ENCODE results near the gene PTPN14. TPM values are rescaled to one million over a fixed set of nuclear protein-coding genes. Genes with fewer than 3 reads are reported as not detected.

PTPN14 gene
- total and polyA plus RNA-seq, 2 experiments from 2014 or later, result 18.7 to 70.2 TPM

GRCh38 chr1:214420833-214421232 lies 130.6 kb downstream of the PTPN14 start:
- ATAC-seq (no peak), DNase-seq (ENCODE audit: low spot score) (no peak)
- Histone ChIP-seq H3K36me3 (ENCODE audit: insufficient read depth) (no peaks in the 10 kb centered on the region), H3K4me2 (0 out of 2 replicates have a peak overlapping the region, but pooled peaks have one; percentile 30), H3K4me3 (no peak overlapping the region), H4K20me1 (replicated peaks; ENCODE audit: insufficient read depth) (no peaks in the 10 kb centered on the region), H3K27me3 (ENCODE audit: insufficient read depth) (no peaks in the 10 kb centered on the region), H3K27ac (ENCODE audit: low read depth) (peak overlapping the region; percentile 74), H3K9me2 (ENCODE audit: insufficient read depth) (no peaks in the 10 kb centered on the region), H3K79me2 (replicated peaks; ENCODE audit: insufficient read depth) (peaks cover 71% of the 10 kb centered on the region), H3K4me1 (ENCODE audit: insufficient read depth) (peaks cover 28% of the 10 kb centered on the region), H3F3A (replicated peaks; ENCODE audit: low read depth) (no peaks in the 10 kb centered on the region), H2AFZ (no peak overlapping the region)
- TF ChIP-seq POLR2AphosphoS5 (IDR thresholded peaks at IDR 0.05; ENCODE audit: low read depth) (no peak), REST (IDR thresholded peaks at IDR 0.05; ENCODE audit: unreplicated experiment) (no peak), STAT1 (IDR thresholded peaks at IDR 0.05; ENCODE audit: unreplicated experiment) (no peak), NANOG (IDR thresholded peaks at IDR 0.05; ENCODE audit: borderline replicate concordance) (no peak)
- TF ChIP-seq, protein P1, sequence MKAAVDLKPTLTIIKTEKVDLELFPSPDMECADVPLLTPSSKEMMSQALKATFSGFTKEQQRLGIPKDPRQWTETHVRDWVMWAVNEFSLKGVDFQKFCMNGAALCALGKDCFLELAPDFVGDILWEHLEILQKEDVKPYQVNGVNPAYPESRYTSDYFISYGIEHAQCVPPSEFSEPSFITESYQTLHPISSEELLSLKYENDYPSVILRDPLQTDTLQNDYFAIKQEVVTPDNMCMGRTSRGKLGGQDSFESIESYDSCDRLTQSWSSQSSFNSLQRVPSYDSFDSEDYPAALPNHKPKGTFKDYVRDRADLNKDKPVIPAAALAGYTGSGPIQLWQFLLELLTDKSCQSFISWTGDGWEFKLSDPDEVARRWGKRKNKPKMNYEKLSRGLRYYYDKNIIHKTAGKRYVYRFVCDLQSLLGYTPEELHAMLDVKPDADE (IDR thresholded peaks at IDR 0.05), result no peak
- peaks cover 56% of the 10 kb centered on the region for H3K4me1 Mint-ChIP-seq
- no peak overlapping the region for H3K4me3 Mint-ChIP-seq
- H3K36me3 Mint-ChIP-seq (ENCODE audit: low read depth), result no peaks in the 10 kb centered on the region
- H3K27ac Mint-ChIP-seq, result no peak overlapping the region
- no peaks in the 10 kb centered on the region for H3K27me3 Mint-ChIP-seq (ENCODE audit: insufficient read depth, low read depth, poor library complexity)
- no peaks in the 10 kb centered on the region; the same call in 2 of the 3 replicates for H3K9me3 Mint-ChIP-seq

DNA sequence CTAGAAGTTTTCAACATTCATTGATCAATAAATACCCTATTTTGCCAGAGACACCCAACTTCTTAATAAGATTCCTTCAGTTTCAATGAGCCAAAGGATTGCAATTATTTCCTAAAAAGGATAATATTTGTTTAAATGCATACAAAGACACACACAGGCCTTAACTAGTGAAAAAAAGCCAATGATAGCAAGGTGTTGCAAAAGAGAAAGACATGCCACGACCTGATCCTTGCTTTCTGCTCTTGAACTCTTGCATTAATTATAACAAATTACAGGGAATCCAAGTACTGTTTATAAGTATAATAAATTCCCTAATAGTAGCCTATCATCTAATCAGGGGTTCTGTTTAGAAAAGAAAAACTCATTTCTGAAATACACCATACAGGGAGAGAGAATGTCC lies 131.1 kb downstream of the PTPN14 start:
- Histone ChIP-seq H3K36me3 (ENCODE audit: insufficient read depth) (no peaks in the 10 kb centered on the region), H3K27me3 (ENCODE audit: insufficient read depth) (no peaks in the 10 kb centered on the region), H3K79me2 (replicated peaks; ENCODE audit: insufficient read depth) (peaks cover 74% of the 10 kb centered on the region), H3K4me3 (no peak overlapping the region), H3K27ac (ENCODE audit: low read depth) (peak overlapping the region; percentile 74), H3F3A (replicated peaks; ENCODE audit: low read depth) (no peaks in the 10 kb centered on the region), H3K9me2 (ENCODE audit: insufficient read depth) (no peaks in the 10 kb centered on the region), H4K20me1 (replicated peaks; ENCODE audit: insufficient read depth) (no peaks in the 10 kb centered on the region), H3K4me1 (ENCODE audit: insufficient read depth) (peaks cover 23% of the 10 kb centered on the region), H2AFZ (no peak overlapping the region), H3K4me2 (peak overlapping the region; percentile 30; the same call in 1 of the 2 replicates)
- Mint-ChIP-seq H3K36me3 (ENCODE audit: low read depth) (no peaks in the 10 kb centered on the region), H3K27ac (peak overlapping the region; percentile 58), H3K9me3 (no peaks in the 10 kb centered on the region; the same call in 2 of the 3 replicates), H3K4me3 (no peak overlapping the region), H3K27me3 (ENCODE audit: insufficient read depth, low read depth, poor library complexity) (no peaks in the 10 kb centered on the region), H3K4me1 (peaks cover 56% of the 10 kb centered on the region)
- DNase-seq (ENCODE audit: low spot score) (no peak), ATAC-seq (no peak)
- TF ChIP-seq REST (IDR thresholded peaks at IDR 0.05; ENCODE audit: unreplicated experiment) (no peak), CREB1 (CRISPR knock-in tag; IDR thresholded peaks at IDR 0.05; ENCODE audit: low read depth) (no peak), ZNF114 (CRISPR knock-in tag; IDR thresholded peaks at IDR 0.05) (no peak), EZH2 (IDR thresholded peaks at IDR 0.05; ENCODE audit: low read depth, unreplicated experiment) (no peak), STAT1 (IDR thresholded peaks at IDR 0.05; ENCODE audit: unreplicated experiment) (no peak), ZNF331 (CRISPR knock-in tag; IDR thresholded peaks at IDR 0.05; ENCODE audit: low read depth) (no peak), JUNB (IDR thresholded peaks at IDR 0.05; ENCODE audit: unreplicated experiment) (no peak), NANOG (IDR thresholded peaks at IDR 0.05; ENCODE audit: borderline replicate concordance) (no peak)
- TF ChIP-seq, protein P1 (IDR thresholded peaks at IDR 0.05), result no peak

All from GM23338 (cell line).